ENCODE results near the gene PIK3AP1.

Gene PIK3AP1

DNA sequence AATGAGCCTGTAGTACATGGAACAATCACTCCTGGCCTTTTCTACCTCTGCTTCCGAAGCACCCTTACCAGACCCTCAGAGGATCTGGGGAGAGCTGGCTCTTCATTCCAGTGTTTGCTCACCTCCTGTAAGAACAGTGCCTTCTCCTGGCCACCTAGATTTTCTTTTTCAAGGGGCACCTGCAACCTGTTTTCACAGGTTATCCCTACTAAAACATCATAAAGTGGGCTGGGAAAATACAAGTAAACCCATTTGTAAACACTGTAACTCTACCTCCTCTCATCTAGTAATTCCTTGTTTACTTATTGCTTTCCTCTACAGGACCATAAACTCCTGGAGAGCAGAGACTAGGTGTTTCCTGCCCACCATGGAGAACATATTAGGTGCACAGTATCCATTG is 1.1 kb downstream of the PIK3AP1 start:
- no peak for DNase-seq (ENCODE audit: extremely low read depth, low read depth)
- TF ChIP-seq, protein P1, sequence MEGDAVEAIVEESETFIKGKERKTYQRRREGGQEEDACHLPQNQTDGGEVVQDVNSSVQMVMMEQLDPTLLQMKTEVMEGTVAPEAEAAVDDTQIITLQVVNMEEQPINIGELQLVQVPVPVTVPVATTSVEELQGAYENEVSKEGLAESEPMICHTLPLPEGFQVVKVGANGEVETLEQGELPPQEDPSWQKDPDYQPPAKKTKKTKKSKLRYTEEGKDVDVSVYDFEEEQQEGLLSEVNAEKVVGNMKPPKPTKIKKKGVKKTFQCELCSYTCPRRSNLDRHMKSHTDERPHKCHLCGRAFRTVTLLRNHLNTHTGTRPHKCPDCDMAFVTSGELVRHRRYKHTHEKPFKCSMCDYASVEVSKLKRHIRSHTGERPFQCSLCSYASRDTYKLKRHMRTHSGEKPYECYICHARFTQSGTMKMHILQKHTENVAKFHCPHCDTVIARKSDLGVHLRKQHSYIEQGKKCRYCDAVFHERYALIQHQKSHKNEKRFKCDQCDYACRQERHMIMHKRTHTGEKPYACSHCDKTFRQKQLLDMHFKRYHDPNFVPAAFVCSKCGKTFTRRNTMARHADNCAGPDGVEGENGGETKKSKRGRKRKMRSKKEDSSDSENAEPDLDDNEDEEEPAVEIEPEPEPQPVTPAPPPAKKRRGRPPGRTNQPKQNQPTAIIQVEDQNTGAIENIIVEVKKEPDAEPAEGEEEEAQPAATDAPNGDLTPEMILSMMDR (IDR thresholded peaks at IDR 0.05; ENCODE audit: low read depth, low read length), result no peak

DNA sequence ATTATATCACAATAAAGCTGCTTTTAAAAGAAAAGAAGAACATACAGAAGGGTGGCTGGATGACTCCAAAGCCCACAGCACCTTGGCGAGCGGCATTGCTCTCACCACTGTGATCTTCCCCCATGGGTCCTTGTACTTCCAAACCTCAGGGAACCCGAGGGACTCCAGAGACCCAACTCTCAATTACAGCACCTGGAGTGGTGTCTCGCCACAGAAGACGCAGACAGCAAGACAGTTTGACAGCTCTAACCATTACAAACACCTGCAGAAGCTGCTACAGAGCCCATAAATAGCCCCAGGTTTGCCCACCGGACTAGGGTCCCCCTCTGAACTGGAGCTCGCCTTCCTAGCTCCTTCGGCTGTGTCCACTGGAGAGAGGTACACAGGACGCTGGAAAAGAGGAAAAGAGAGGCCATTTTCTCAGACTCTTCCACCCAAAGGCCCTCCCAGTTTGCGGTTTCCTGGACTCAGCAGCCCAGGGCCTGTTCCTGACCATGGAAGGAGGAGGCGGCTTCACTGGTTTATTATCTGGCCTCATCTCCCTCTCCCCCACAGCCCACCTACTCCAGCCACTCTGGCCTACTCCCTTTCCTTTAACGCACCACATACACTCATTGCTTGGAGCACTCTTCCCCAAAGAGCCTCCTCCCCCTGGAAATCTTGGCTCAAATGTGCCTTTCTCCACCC is 1.9 kb downstream of the PIK3AP1 start:
- TF ChIP-seq, protein P1 (IDR thresholded peaks at IDR 0.05; ENCODE audit: low read depth, low read length), result no peak
- no peak for DNase-seq (ENCODE audit: extremely low read depth, low read depth)

DNA sequence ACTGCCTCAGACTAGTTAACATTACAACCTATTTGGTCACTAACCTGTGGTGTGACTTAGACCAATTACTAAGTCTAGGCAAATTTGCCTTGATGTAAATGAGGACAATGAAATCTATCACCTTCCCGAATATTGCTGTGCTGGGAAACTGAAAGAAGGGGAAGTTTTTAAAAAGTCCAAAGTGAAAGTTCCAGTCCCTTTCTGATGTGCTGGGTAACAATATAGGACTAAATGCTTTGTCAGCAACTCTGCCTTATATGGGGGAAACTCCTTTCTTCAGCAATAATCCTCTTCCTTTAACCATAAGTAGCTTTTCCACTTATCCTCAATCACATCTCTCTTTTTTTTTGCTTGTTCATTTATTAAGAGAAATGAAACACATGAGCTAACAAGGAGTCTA is 3.9 kb downstream of the PIK3AP1 start:
- DNase-seq (ENCODE audit: extremely low read depth, low read depth), result no peak

DNA sequence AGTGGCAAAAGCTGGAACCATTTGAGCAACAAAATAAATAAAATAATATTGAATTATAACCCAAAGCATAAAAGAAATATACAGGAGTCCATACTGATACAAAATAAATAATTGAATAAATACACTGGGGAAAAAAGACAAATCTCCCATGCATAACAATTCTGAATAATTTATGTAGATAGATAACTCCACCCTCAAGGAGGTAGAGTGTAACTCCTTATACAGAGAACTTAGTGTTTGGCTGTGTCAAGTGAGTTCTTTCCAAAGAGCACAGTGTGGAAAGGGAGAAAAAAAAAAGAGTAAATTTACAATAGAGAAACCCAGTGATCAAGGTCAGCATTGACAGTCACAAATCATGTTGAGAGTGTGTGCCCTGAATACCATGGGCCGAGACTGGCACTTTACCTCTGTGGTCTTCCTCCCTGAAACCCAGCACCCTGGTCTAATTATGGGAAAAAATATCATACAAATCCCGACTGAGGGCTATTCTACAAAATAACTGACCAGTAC is 5.5 kb downstream of the PIK3AP1 start:
- TF ChIP-seq, protein P1 (IDR thresholded peaks at IDR 0.05; ENCODE audit: low read depth, low read length), result no peak
- no peak for DNase-seq (ENCODE audit: extremely low read depth, low read depth)

More for the DNA sequence above, 3.9 kb downstream of the PIK3AP1 start:
- TF ChIP-seq, protein P1 (IDR thresholded peaks at IDR 0.05; ENCODE audit: low read depth, low read length), result no peak

DNA sequence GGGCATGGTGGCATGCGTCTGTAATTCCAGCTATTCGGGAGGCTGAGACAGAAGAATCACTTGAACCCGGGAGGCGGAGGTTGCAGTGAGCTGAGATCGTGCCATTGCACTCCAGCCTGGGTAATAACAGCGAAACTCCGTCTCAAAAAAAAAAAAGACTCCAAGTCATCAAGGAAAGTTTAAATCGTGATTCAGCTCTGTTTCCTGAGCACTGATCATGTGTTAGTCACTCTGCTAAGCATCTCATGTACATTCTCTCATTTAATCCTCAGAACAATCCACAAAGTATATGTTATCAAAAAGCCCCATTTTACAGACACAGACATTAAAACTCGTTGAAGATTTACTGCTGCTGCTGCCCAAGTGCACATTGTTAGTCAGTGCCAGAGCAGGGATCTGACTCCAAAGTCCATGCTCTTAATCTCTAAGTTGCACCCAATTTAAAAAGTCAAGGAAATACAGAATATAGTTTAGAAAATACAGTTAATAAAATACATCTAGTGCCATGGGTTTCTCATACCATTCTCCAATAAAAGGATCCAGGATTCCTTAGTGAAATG is 6.2 kb downstream of the PIK3AP1 start:
- DNase-seq (ENCODE audit: extremely low read depth, low read depth), result no peak
- TF ChIP-seq, protein P1 (IDR thresholded peaks at IDR 0.05; ENCODE audit: low read depth, low read length), result no peak

DNA sequence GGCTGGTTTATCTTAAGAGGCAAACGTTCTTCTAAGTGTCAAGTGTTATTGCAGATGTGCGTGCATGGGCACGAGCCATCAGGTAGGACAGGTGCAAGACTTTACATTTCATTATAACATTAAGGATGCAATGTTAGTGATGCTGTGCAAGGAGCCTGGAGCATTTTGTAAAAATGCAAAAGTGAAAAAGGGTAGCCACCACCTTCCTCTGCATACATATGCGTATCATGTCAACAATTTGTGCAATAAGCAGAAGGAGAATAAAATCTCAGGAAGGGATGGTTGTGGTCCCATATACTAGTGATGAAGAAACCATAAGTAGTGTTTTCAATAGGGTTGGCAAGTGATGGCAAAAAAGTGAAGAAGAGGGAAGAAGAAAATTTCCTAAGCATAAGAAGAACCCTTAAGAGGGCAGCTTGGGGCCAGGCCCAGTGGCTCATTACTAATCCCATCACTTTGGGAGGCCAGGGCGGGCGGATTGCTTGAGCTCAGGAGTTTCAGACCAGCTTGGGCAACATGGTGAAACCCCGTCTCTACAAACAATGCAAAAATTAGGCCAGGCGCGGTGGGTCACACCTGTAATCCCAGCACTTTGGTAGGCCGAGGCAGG is 7.5 kb downstream of the PIK3AP1 start:
- TF ChIP-seq, protein P1 (IDR thresholded peaks at IDR 0.05; ENCODE audit: low read depth, low read length), result no peak
- no peak for DNase-seq (ENCODE audit: extremely low read depth, low read depth)

All from AG09319 (cell line).